ENCODE measurements around the gene PCGF3.
"Not testable (repeated sequence)": the region's sequence is repeated elsewhere in the genome, so short reads cannot be mapped to it uniquely, and the experiment has no call there.

PCGF3 gene

DNA sequence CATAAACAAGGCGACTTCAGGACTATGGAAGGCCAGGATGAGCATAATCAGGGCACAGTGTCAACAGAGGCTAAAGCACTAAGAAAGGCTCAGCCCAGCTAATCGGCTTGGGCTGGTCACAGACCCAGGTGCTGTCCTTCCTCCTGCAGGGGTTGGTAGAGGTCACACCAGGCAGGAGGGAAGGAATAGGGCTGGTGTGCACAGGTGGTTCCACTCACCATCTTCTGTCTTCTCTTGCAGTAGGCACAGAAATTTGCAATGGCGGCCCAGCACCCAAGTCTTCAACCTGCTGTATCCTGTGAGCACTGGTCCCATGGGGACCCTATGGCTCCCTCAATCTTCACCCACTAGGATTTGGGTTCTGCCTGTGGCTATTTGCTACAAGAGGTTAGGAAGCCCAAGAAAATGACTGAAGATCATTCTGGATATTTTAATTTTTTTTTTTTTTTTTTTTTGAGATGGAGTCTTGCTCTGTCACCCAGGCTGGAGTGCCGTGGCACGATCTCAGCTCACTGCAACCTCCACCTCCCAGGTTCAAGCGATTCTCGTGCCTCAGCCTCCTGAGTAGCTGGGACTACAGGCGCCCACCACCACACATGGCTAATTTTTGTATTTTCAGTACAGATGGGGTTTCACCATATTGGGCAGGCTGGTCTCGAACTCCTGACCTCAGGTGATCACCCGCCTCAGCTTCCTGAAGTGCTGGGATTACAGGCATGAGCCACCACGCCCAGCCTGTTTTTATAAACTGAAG is 35.6 kb upstream of the PCGF3 start:
- DNase-seq, result not testable (repeated sequence)

DNA sequence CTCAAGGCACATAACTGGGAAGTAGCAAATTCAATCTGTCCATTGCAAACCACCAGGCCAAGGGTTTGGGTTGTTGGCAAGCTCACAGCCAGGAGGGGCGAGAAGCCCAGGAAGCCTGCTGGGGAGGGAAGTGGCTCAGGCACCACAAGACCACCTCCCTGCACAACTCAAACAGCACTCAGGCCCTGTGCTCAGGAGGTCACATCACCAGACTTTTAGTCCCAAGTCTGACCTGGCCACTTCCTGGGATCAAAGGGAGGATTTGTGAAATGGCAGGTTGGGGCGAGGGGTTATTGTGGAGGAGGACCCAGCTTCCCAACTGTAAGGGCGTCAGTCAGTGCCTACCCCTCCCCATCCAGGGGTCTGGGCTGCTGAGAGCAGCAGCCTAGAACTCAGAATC is 33.9 kb upstream of the PCGF3 start:
- DNase-seq, result no peak

DNA sequence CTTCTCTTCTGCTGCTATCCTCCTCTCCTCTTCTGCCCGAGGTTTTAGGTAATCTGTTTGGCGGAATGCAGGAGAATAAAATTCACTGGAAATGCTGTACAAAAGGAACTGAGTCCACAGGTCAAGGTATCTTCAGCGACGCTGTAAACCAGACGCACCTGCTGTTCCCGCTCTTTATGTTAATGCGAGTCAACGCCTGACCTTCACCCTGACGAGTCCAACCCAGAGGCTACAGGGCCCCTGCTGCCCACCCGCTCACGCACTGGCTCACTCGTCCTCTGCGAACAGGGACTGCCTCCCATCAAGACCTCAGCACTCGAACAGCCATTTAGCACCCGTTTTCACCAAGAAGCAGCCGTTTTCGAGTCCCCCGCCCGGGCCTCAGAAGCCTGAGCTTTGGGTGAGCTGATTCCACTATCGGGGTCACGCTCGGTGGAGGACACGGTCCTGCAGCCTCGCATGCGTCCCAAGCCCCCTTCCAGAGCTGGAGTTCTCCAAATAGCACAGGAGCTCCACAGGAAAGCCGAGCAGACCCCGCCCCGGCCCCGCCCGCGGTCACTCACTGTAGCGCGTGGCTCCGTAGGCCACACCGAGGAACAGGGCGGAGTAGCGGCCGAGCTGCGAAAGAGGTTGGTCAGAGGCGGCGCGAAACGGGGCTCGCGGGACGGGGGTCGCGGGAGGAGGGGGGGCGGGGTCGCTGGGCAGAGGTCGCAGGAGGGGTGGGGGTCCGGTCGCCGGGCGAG is 32.1 kb upstream of the PCGF3 start:
- no peak for DNase-seq

DNA sequence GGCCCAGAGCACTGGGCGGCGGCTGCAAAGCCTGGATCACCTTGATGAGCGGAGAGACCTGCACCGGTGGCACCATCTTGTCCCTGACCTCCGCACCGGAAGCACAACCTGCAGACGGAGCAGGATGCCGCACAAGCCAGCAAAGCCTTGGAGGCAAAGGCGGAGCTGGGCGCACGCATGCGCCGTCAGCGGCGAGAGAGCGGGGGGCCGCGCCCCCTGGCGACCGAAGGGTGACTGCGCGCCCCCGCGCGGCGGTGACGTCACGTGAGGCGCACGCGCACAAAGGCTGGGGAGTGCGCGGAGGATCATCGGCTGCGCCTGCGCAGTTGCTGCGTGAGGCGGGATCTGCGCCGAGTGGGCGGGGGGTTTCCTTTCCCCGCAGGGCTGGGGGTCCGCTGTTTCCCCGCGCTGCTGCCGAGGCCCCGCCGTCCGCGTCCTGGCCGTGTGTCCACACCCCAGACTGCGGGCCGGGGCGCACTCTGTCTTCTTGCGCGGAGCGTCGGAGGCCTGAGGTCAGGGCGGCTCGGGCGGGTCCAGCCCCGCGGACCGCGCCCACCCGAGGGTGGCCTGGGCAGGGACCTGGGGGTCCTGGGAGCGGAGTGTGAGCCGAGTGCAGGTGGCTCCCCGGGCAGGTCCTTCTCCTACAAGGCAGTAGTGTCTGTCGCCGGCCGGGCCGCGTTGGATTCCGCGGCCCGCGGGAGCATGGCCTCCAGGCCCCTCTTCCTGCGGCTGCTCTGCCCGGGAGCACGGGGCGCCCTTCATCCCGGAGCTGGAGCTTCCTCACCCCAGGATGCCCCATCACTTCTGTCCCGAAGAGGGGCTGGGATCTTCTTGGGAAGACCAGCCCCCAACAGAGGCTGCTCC is 31.2 kb upstream of the PCGF3 start, which contains the start of the genes ATP5ME and MYL5:
ATP5ME (minus strand) TSS at position 105 of the 864 bp plus-strand sequence; CDS start at position 76, 29 bp downstream.
MYL5 (plus strand) TSS at position 371 of the 864 bp plus-strand sequence. CDS start 3,485 bp downstream, outside the sequence.
- peak; percentile 82 for DNase-seq

DNA sequence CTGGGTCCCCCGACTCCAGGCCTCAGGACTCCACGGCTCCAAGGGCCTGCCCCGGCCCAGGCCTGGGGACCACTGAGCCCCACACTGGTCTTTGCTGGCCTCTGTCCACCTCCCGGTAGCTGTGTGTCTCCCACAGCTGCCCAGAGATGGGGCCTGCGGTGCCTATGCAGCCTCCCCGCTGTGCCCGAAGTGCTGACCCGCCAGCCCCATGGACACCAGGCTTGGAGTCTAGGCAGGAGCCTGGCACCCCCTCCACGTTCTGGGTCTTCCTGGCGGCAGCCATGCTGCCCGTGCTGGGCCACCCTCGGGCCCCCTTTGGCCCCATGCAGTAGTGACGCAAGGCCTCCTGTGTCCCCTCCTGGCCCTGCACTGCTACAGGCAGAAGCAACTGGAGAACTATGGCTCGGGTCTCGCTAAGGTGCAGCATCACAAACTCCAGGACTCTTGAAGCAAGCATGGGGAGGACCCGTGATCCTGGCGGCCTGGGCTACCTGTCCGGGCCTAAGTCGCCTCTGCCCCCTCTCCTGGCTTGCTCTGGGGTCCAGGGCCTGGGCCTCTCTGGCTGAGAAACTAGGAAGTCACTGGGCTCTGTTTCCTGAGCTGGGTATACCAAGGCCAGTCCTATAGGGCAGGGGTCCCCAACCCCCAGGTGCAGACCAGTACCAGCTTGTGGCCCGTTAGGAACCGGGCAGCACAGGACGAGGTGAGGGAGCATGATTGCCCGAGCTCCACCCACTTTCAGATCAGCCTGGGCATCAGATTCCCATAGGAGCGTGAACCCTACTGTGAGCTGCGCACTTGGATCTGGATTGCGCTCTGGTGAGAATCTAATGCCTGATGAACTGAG is 30.4 kb upstream of the PCGF3 start:
- DNase-seq, result no peak

DNA sequence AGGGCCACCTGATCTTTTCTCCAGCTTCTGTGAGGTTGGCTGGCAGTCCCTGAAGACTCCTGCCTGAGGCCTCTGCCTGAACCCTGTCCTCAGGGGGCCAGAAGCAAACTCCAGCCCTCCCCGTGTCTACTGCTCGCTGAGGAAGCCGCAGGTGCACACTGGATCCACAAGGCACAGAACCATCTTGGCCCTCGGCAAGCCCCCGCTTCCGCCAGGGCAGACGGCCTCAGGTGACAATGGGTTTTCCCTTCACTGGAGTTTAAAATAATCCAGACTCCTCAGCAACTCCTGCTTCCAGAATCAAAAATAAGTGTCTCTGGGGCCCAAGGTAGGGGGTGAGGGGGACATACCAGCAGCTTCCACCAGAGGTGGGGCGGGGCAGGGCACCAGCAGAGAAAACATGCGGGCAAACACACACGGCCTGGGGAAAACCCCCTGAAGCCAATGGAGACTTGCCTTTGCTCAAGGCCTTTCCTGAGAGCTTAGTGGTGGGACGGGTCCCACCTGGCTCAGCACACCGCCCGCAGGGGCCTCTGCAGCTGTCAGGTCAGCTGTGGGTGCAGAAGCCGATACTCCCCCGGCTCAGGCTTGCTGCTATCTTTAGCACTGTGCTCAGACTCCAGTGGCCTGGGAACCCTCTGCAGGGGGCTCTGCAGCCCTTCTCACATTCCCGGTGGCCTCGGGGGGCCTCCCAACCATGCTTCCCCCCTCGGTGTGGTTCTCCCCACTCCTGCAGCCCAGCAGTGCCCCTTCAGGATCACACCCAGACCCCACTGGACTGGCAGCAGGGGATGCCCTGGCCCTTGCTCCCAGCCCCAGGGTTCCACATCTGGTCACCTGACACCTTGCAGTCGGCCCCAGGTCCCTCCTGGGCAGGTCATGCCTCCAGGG is 29.4 kb upstream of the PCGF3 start:
- DNase-seq, result no peak

DNA sequence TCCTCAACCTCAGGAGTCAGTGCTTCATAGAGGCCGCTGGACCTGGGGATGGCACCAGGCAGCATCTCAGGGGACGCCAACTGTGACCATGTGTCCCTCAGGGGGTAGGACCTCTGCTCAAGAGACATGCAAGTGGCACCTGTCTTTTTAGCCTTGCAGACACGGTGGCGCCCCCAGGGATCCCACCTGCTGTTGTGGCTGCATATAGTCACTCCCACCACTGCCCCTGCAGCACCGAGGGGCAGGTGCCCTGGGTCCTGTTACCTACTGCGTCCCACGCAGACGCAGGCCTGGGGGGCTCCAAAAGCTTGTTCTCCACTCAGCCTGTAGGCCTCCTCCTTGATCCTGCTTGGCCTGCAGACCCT is 28.8 kb upstream of the PCGF3 start:
- no peak for DNase-seq

DNA sequence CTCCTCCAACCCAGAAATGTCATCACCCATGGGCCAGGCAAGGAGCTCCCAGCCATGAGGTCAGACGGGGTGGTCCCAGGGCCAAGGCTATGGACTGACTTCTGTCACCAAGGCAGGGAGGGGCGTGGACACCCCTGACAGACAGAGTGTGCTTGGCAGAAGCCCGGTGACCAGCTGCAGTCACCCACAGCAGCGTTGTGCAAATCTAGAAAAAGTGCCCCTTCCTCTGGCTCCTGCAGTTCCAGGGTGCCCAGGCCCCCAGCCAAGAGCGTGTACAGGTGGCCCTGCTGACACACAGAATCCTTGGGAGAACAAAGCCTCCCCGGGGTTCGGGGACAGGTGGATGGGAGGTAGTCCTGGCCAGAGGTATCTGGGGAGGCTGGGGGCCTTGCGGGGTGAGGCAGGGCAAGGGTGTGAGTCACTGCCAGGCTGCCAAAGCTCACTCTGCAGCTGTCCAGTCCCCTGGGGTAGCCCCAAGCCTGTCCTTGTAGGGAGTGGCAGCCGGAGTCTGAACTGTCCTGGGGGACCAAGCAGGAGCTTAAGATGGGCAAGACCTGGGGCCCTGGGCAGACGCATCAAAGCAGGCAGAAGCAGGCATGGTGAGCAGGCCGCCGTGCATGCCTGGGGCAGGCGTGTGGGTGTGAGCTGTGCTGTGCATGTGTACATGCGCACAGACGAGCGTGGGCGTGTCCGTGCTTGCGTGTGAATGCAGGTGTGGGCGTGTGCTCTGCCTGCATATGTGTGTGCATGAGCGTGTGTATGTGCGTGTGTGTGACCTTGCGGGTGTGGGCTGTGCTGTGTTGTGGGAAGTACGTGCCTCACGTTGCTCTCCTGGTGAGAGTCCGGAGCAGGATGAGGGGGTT is 28.0 kb upstream of the PCGF3 start:
- no peak for DNase-seq

DNA sequence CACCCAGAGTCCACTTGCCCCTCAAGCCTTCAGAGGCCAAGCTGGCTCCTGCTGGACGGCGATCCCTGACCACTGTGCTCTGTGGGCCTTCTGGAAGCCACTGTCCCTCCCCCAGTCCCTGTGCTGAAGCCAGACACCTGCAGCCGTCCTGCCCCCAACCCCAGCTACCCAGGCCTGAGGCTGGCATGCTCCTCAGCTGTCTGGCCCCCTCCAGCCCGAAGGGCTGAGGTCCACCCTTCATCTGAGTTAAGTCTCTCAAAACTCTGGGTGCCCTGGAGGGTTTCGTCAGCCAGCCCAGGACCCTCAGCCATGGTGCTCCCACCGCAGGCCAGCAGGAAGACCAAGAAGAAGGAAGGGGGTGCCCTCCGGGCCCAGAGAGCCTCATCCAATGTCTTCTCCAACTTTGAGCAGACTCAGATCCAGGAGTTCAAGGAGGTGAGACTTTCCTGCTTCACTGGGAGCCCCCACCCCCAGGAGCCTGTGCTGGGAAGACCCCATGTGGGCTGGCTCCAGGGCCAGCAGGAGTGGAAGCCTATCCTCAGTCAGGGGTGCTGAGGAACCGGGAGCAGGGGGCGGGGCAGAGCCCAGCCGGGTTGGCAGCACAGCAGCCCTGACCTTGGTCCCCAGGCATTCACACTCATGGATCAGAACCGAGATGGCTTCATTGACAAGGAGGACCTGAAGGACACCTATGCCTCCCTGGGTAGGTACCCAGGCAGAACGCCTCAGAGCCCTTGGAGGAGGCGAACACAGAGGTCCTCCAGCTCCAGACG is 27.1 kb upstream of the PCGF3 start:
- DNase-seq, result no peak

DNA sequence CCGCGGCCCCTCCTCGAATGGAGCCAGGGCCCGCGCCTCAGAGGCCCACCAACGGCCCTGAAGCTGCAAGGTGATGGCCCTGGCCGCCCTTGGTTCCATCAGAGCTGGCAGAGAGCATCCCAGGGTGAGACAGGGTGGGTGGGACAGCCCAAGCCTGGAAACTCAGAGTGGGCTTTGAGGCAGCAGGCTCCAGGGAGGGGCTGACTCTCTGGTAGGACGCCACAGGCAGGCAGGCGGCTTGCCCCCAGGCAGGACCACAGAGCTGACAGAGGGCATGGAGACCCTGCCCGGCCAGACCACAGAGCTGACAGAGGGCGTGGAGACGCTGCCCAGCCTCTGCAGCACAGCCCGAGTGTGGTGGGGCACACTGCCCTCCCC is 26.5 kb upstream of the PCGF3 start:
- DNase-seq, result no peak

DNA sequence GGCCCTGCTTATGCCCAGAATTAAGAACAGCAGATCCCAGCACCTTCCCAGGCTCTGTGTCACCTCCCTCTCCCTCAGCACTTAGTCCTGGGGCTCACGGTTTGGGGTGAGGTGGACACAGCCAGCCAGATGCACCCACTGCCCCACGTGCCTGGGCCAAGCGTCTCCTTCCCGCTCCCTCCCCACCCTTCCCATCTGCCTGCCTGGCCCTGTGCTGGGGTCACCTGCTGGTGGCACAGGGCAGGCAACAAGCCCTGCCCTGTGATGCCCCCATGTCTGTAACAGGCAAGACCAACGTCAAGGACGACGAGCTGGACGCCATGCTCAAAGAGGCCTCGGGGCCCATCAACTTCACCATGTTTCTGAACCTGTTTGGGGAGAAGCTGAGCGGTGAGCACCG is 26.0 kb upstream of the PCGF3 start:
- no peak for DNase-seq

DNA sequence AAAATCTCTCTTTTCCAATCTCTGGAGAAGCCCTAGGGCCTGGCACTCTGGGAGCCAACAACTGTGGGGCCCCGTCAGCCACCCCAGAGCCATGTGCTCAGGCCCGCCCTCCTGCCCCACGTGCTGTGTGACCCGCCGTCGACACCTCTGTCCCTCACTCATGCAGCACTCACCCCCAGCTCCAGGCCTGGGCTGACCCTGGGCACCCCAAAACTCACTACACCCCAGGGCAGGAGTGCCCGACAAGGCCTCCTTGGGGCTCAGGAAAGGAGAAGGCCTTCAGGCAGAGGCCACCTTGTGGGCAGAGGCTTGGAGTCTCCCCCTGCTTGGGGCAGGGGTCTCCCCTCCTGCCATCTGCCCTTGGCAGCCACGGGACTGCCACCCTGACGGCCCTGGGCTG is 25.5 kb upstream of the PCGF3 start:
- no peak for DNase-seq

DNA sequence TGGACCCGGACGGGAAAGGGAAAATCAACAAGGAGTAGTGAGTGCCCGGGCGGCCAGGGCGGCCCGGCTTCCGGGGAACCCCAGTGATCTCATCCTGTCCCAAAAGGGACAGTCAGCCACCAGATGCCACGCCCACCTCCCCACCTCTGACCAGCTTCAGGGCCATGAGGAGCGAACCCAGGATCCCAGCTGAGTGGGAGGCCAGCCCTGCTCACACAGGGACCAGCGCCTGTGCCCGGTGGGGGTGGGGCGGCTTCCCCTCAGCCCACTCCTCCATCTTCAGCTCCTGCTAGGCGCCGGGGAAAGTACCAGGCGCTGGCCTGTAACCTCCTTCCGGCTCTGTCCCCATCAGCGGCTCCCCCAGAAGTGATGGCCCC is 25.1 kb upstream of the PCGF3 start:
- no peak for DNase-seq

DNA sequence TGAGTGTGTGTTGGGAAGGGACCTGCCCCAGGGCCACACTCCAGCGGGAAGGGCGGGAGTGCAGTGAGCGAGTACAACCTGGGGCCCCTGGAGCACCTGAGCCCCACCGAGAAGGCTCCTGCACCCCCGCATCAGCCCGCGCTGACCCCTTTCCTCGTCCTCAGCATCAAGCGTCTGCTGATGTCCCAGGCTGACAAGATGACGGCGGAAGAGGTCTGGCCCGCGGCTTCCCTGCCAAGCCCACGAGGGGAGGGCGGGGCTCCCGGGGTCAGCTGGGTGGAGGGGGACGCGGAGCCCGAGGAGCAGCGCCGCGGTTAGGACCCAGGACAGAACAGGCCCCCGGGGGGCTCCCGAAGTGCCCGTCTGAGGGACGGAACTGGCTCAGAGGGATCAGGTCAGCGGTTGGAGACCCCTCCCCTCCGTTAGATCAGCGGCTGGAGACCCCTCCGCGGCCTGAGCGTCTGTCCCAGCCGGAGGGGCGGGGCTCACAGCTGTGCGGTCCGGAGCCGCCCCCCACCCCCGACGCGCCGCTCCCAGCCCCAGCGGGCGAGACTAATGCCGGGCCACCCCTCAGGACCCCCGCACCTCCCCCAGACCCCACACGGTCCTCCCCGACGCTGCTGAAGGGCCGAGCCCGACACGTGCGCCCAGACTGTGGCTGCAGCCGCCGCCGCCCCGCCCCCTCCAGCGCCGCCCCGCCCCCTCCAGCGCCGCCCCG is 24.5 kb upstream of the PCGF3 start:
- DNase-seq, result no peak

DNA sequence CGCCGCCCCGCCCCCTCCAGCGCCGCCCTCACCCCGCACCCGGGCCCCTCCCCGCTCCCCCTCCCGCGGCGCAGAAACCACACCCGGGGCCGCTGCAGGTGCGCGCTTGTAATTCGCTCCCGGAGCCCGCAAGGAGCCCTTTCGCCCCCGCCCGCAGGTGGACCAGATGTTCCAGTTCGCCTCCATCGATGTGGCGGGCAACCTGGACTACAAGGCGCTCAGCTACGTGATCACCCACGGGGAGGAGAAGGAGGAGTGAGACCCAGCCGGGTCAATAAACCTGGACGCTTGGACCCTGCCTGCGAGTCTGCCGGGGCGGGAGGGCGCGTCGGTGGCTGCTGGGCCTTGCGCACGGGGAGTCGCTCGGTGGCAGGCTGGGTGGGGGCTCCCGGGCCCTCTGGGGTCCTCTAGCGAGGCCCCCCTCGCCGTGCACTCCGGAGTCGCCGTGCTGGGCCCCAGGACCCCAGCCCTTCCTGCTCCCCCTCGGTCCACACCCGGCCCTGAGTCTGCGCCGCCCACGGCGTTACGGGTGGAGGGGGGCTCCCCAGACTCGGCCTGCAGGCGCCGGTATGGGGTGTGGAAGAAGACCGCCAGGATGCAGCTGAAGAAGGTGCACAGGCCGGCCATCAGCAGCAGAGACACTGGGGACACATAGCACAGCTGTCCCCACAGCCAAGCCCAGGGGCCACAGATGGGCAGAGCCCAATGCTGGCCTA is 23.7 kb upstream of the PCGF3 start:
- no peak for DNase-seq

DNA sequence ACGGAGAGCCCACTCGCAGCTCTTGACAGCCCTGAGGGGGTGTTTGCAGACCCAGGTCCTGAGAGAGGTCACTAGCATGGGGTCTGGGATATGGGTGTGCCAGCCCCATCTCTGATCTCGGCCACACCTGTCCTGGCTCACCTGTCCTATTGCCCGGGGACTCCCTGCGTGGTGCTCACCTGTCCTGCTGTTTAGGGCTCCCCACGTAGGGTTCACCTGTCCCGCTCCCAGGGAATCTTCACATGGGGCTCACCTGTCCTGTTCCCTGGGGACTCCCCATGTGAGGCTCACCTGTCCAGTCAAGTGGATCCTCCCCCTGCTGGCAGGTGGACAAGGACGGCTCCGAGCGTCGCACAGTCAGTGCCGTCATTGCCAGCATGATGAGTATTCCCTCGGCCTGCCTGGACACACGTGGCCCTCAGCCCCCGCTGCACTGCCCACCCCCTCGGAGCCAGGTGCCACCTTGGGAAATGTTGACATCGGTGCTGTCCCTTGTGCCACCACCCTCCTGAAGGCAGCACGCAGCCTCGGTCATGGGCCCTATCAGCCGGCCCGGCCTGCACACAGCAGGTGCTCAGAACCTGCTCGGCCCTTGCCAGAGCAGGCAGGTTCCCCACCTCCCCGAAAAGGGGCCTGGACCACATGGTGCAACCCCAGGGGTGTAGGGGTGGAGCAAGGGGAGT is 23.0 kb upstream of the PCGF3 start:
- no peak for DNase-seq

DNA sequence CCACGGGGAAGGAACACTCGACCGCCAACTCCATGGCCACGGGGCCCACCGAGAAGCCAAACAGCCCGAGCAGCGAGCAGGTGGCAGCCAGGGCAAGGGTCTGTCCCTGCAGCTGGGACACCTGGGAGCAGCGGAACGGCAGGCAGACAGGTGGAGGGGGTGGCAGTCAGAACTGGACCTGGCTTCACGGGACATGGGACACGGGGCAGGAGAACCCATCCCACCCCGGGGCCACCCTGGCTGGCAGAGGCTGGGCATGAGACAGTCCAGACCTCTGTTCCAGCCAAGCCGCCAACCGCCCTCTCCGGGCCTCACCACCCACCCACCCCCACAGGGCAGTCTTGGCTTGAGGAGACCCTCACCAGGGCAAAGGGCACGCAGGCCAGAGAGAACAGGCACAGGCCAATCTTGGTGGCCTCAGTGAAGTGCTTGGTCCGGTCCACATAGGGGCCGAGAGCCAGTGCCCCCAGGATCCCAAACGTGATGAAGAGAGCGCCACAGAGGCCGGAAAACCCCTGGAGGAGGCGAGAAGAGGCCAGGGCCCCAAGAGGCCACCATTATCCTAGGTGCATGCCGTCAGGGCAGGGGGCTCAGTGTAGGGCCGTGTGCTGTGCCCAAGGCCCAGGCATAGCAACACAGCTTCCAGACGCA is 22.3 kb upstream of the PCGF3 start:
- no peak for DNase-seq
